MM.1S (cell line): ENCODE results near the gene RARA.

Source experiments
- DNase-seq: peaks from one replicate; pipeline ENCODE4 v3.0.0-alpha.2; 2015
- H2AFZ ChIP-seq: fragments of 300-600 bp; sonication (generic); 2 replicates; pipeline ENCODE4 v1.6.0; 2016; ENCODE audit warnings: antibody characterized with exemption, low read length
- H3F3A ChIP-seq: fragments of 300-600 bp; sonication (generic); 2 replicates; pipeline ENCODE4 v1.6.1; 2016; ENCODE audit warnings: mild to moderate bottlenecking, antibody characterized with exemption, low read length, moderate library complexity, mixed read lengths; ENCODE audit not compliant: insufficient read depth
- H3K27ac ChIP-seq: fragments of 300-600 bp; sonication (generic); 2 replicates; pipeline ENCODE4 v1.5.1; 2016; ENCODE audit warnings: mild to moderate bottlenecking, low read length
- H3K27me3 ChIP-seq: fragments of 300-600 bp; sonication (generic); replicated peaks from 2 replicates; pipeline ENCODE4 v1.6.0; 2016; ENCODE audit warnings: low read length; ENCODE audit not compliant: insufficient read depth
- H3K36me3 ChIP-seq: fragments of 300-600 bp; sonication (generic); replicated peaks from 2 replicates; pipeline ENCODE4 v1.6.1; 2016; ENCODE audit warnings: mild to moderate bottlenecking, low read length, mixed read lengths; ENCODE audit not compliant: insufficient read depth
- H3K4me1 ChIP-seq: fragments of 300-600 bp; sonication (generic); 2 replicates; pipeline ENCODE4 v1.6.1; 2016; ENCODE audit warnings: low read length, mixed read lengths
- H3K4me2 ChIP-seq: fragments of 300-600 bp; sonication (generic); 2 replicates; pipeline ENCODE4 v1.6.0; 2016; ENCODE audit warnings: low read depth, low read length
- H3K4me3 ChIP-seq: fragments of 300-600 bp; sonication (generic); 2 replicates; pipeline ENCODE4 v1.5.1; 2016; ENCODE audit warnings: low read length, mixed read lengths
- H3K79me2 ChIP-seq: fragments of 300-600 bp; sonication (generic); 2 replicates; pipeline ENCODE4 v1.6.1; 2016; ENCODE audit warnings: mixed run types, low read length, mixed read lengths
- H3K9ac ChIP-seq: fragments of 300-600 bp; sonication (generic); 2 replicates; pipeline ENCODE4 v1.6.1; 2016; ENCODE audit warnings: low read length, mixed read lengths
- H3K9me2 ChIP-seq: fragments of 300-600 bp; sonication (generic); replicated peaks from 2 replicates; pipeline ENCODE4 v1.6.1; 2016; ENCODE audit warnings: mild to moderate bottlenecking, low read length, mixed read lengths; ENCODE audit not compliant: insufficient read depth
- H3K9me3 ChIP-seq: fragments of 300-600 bp; sonication (generic); replicated peaks from 2 replicates; pipeline ENCODE4 v1.6.1; 2016; ENCODE audit warnings: mild to moderate bottlenecking, low read length, mixed read lengths; ENCODE audit not compliant: insufficient read depth
- H4K20me1 ChIP-seq: fragments of 300-600 bp; sonication (generic); 2 replicates; pipeline ENCODE4 v1.6.1; 2016; ENCODE audit warnings: mild to moderate bottlenecking, low read length, moderate library complexity, mixed read lengths; ENCODE audit not compliant: insufficient read depth
- EZH2 ChIP-seq: fragments of 300-600 bp; sonication (generic); optimal IDR thresholded peaks from 2 replicates; pipeline ENCODE3; 2017; ENCODE audit warnings: low read depth, mild to moderate bottlenecking, antibody characterized with exemption, low read length, mixed read lengths
- EZH2phosphoT487 ChIP-seq: fragments of 300-600 bp; sonication (generic); IDR thresholded peaks from 2 replicates; pipeline ENCODE4 v1.6.1; 2018; ENCODE audit warnings: antibody characterized with exemption, low read length
- TF ChIP-seq, protein P1 (sequence below): fragments of 300-600 bp; sonication (generic); IDR thresholded peaks from 2 replicates; pipeline ENCODE4 v1.5.1; 2016; ENCODE audit warnings: antibody characterized with exemption, low read length, mixed read lengths

Gene RARA

DNA sequence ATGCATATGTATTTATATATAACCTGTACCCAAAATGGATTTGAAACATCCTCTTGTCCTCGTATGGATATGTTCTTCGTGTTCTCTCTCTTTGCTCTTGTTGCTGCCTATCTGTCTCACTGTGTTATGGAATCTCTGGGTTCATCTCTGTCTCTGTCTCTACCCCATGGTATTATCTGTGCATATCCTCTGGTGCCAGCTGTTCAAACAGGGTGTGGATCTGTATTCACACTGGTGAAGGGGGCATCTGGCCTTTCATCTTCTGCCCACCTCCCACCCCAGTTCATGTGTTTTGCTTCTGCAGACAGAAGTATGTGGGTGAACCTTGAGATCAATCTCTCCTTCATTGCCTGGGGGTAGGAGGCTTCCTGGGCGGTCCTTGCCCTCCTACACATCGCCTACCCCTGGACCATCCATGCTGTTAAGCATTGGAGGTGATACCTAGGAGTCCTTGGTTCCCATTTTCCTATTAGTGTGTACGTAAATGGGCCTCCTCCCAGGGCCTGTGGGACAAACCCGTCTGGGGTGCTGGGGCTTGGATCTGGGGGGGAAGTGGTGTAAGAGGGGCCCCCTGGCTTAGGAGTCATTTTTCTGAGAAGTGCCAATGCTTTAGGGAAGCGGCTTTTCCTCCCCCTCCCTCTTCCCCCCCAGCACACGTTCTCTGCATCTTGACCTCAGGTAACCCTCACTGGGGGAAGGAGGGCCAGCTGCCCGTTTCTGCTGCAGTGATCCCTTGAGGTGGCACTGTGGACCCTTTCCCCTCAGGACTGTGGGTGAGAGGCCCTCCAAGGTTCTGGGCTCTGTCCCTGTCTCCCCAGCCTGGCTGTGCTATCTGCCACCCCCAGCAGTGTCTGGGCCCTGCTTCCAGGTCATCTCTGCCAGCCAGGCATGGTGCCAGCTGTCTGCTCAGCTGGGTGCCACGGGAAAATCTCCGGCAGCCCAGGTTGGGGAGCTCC lies 21.1 kb downstream of the RARA start:
- Histone ChIP-seq H3F3A (peaks cover 14% of the 10 kb centered on the region), H4K20me1 (peaks cover 62% of the 10 kb centered on the region), H3K9me3 (no peaks in the 10 kb centered on the region), H3K4me2 (no peak overlapping the region), H3K9ac (no peak overlapping the region), H2AFZ (no peak overlapping the region), H3K36me3 (peaks cover 6% of the 10 kb centered on the region), H3K27me3 (no peaks in the 10 kb centered on the region), H3K4me1 (peaks cover 31% of the 10 kb centered on the region), H3K9me2 (no peaks in the 10 kb centered on the region), H3K27ac (no peak overlapping the region), H3K4me3 (no peak overlapping the region), H3K79me2 (peaks cover 100% of the 10 kb centered on the region)
- TF ChIP-seq EZH2phosphoT487 (no peak), EZH2 (no peak)
- TF ChIP-seq, protein P1, sequence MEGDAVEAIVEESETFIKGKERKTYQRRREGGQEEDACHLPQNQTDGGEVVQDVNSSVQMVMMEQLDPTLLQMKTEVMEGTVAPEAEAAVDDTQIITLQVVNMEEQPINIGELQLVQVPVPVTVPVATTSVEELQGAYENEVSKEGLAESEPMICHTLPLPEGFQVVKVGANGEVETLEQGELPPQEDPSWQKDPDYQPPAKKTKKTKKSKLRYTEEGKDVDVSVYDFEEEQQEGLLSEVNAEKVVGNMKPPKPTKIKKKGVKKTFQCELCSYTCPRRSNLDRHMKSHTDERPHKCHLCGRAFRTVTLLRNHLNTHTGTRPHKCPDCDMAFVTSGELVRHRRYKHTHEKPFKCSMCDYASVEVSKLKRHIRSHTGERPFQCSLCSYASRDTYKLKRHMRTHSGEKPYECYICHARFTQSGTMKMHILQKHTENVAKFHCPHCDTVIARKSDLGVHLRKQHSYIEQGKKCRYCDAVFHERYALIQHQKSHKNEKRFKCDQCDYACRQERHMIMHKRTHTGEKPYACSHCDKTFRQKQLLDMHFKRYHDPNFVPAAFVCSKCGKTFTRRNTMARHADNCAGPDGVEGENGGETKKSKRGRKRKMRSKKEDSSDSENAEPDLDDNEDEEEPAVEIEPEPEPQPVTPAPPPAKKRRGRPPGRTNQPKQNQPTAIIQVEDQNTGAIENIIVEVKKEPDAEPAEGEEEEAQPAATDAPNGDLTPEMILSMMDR = no peak
- DNase-seq = no peak

DNA sequence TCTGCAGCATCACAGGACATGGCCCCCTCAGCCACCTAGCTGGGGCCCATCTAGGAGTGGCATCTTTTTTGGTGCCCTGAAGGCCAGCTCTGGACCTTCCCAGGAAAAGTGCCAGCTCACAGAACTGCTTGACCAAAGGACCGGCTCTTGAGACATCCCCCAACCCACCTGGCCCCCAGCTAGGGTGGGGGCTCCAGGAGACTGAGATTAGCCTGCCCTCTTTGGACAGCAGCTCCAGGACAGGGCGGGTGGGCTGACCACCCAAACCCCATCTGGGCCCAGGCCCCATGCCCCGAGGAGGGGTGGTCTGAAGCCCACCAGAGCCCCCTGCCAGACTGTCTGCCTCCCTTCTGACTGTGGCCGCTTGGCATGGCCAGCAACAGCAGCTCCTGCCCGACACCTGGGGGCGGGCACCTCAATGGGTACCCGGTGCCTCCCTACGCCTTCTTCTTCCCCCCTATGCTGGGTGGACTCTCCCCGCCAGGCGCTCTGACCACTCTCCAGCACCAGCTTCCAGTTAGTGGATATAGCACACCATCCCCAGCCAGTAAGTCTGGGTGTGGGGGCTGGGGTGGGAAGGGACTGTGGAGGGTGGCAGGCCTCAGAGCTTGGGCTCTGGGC lies 22.0 kb downstream of the RARA start:
- no peak for DNase-seq
- Histone ChIP-seq H2AFZ (no peak overlapping the region), H3K9me2 (no peaks in the 10 kb centered on the region), H3K27me3 (no peaks in the 10 kb centered on the region), H3F3A (peaks cover 6% of the 10 kb centered on the region), H3K4me1 (peaks cover 22% of the 10 kb centered on the region), H3K4me2 (no peak overlapping the region), H3K36me3 (peaks cover 6% of the 10 kb centered on the region), H4K20me1 (peaks cover 62% of the 10 kb centered on the region), H3K27ac (no peak overlapping the region), H3K4me3 (no peak overlapping the region), H3K9ac (no peak overlapping the region), H3K9me3 (no peaks in the 10 kb centered on the region), H3K79me2 (peaks cover 100% of the 10 kb centered on the region)
- TF ChIP-seq EZH2phosphoT487 (no peak), EZH2 (no peak)
- TF ChIP-seq, protein P1 = no peak

DNA sequence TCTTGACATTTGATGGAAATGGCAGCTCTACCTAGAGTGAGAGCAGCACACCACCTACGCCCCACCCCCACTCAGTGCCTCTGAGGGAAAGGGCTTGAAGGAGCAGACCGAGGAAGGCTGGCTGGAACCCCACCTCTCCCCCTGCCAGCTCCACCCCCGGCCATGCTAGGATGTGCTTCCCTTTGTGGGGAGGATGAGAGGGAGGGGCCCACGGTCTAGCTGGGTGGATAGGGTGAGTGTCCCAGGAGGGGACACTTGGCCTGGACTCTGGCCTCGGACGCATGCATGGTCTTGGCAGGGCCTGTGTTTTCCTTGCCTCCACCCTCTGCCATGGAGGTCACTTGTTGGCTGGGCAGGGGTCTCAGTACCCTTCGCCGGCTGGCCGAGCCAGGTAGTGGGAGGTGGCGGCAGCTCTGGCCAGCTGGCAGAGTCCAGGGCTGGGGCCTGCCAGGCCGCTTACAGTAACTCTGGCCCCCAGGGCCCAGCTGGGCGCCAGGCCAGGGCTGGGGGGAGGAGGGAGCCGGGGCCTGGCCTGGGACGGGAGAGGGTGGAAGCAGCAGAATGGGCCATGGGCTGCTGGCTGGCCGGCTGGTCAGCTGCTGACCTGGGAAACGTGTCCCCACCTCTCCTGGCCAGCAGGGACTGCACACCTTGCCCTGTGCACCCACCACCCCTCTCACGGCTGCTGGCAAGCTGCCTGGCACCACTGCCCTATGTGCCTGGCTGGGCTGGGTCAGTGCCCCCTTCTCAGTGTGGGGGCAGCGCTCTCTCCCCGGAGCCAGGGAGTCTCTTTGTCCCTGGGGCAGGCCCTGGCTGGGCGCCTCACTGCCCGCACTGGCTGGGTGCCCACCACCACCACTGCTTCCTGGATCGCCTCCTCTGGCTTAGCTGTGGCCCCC lies 23.0 kb downstream of the RARA start:
- Histone ChIP-seq H3K9me2 (no peaks in the 10 kb centered on the region), H3K4me3 (no peak overlapping the region), H3K79me2 (peaks cover 100% of the 10 kb centered on the region), H3K4me1 (peaks cover 12% of the 10 kb centered on the region), H3K9ac (no peak overlapping the region), H3K27ac (no peak overlapping the region), H3K36me3 (peaks cover 6% of the 10 kb centered on the region), H3K9me3 (no peaks in the 10 kb centered on the region), H4K20me1 (peaks cover 64% of the 10 kb centered on the region), H3F3A (no peaks in the 10 kb centered on the region), H2AFZ (no peak overlapping the region), H3K27me3 (no peaks in the 10 kb centered on the region), H3K4me2 (no peak overlapping the region)
- TF ChIP-seq, protein P1 = no peak
- no peak for TF ChIP-seq EZH2
- no peak for TF ChIP-seq EZH2phosphoT487
- no peak for DNase-seq
